Tibial nerve (tissue), 4 donors: ENCODE results near the gene SMAD1. TPM values are rescaled to one million over a fixed set of nuclear protein-coding genes. Genes with fewer than 3 reads are reported as not detected.
A peak's percentile ranks its signal among the peaks of the same experiment; 100 is the strongest.

Experiments
- DNase-seq, 2 donors: peaks; one replicate each; pipeline ENCODE4 v3.0.0-alpha.2; 2019; ENCODE audit warnings: low spot score in 2 of 2
- H3K27ac ChIP-seq, 4 donors: fragments of 200-600 bp; sonication (generic) in 3 of 4; one replicate each; pipeline ENCODE4 v1.5.1; 2017 to 2019; ENCODE audit warnings: mild to moderate bottlenecking in 1 of 4
- H3K27me3 ChIP-seq, 2 donors: fragments of 200-600 bp; sonication (generic) in 1 of 2; one replicate each; pipeline versions ENCODE4 v1.5.1 to v1.6.0; 2017 to 2019
- H3K36me3 ChIP-seq, 3 donors: fragments of 200-600 bp; sonication (generic); one replicate each; pipeline ENCODE4 v1.5.1; 2018 to 2019
- H3K4me1 ChIP-seq, 4 donors: fragments of 200-600 bp; sonication (generic) in 3 of 4; one replicate each; pipeline ENCODE4 v1.5.1; 2017 to 2019
- H3K4me3 ChIP-seq, 4 donors: fragments of 200-600 bp; sonication (generic) in 3 of 4; one replicate each; pipeline ENCODE4 v1.5.1; 2017 to 2019; ENCODE audit warnings: mild to moderate bottlenecking in 1 of 4, moderate library complexity in 1 of 4
- H3K9me3 ChIP-seq, 4 donors: fragments of 200-600 bp; sonication (generic) in 3 of 4; one replicate each; pipeline ENCODE4 v1.5.1; 2017 to 2019
- CTCF ChIP-seq, 5 experiments: fragments of 200-600 bp in 3 of 5; fragments of 450-650 bp in 2 of 5; sonication (generic) in 3 of 5; IDR thresholded peaks; one replicate each; pipeline ENCODE4 v1.5.1; 2016 to 2019; ENCODE audit warnings: antibody characterized with exemption in 5 of 5, mild to moderate bottlenecking in 3 of 5, moderate library complexity in 2 of 5
- EP300 ChIP-seq, 2 donors: sonication (generic); formaldehyde crosslinking; IDR thresholded peaks; one replicate each; pipeline ENCODE4 v1.6.1; 2017; ENCODE audit warnings: antibody characterized with exemption in 2 of 2, mild to moderate bottlenecking in 1 of 2
- POLR2A ChIP-seq, 2 donors: fragments of 450-650 bp; IDR thresholded peaks; one replicate each; pipeline ENCODE4 v1.6.1; 2017; ENCODE audit warnings: antibody characterized with exemption in 2 of 2, mild to moderate bottlenecking in 2 of 2, moderate library complexity in 2 of 2
- WGBS, 2 donors: methylation state at CpG; one replicate each; pipeline ENCODE4 v1.1.5; 2018; 5-methylcytosine and 5-hydroxymethylcytosine counted together
- total RNA-seq, 4 donors: library from RNA; depleted of rRNA; stranded (reverse); fragments of >200 nt; gene quantifications; one replicate each; pipeline ENCODE4 v1.1.0, GENCODE V29; 2016

The SMAD1 gene
- total RNA-seq, 4 donors from 2014 or later = 23.8 to 48.6 (median 34.9) TPM

- peak; percentile 17 to 48 for DNase-seq
- 0 to 1% methylated on average over 39 to 40 of the region's 73 CpGs for WGBS, 2 donors
- H3K27ac ChIP-seq = peak overlapping the region; percentile 90 to 98 (median 96)
- TF ChIP-seq EP300 (IDR thresholded peaks at IDR 0.05) (peak in 1 of 2 donors; percentile 59), CTCF (IDR thresholded peaks at IDR 0.05) (no peak)
- H3K36me3 ChIP-seq = no peaks in the 10 kb centered on the region
- H3K4me1 ChIP-seq = peaks cover 0 to 36% (median 13%) of the 10 kb centered on the region in 4 donors
- no peaks in the 10 kb centered on the region for H3K27me3 ChIP-seq
- H3K9me3 ChIP-seq = no peaks in the 10 kb centered on the region
- H3K4me3 ChIP-seq = peak overlapping the region; percentile 80 to 96 (median 86)
These were observed 770 bp downstream of the SMAD1 start for GRCh38 chr4:145482209-145483037.

- Histone ChIP-seq H3K9me3 (no peaks in the 10 kb centered on the region), H3K4me1 (peaks cover 0 to 40% (median 13%) of the 10 kb centered on the region in 4 donors), H3K4me3 (peak overlapping the region in 3 of 4 donors; percentile 80 to 96 (median 87)), H3K27me3 (no peaks in the 10 kb centered on the region), H3K27ac (peak overlapping the region in 2 of 4 donors; percentile 96 to 98), H3K36me3 (no peaks in the 10 kb centered on the region)
- TF ChIP-seq CTCF (IDR thresholded peaks at IDR 0.05) = no peak
- no peak for TF ChIP-seq POLR2A (IDR thresholded peaks at IDR 0.05)
- no peak for TF ChIP-seq EP300 (IDR thresholded peaks at IDR 0.05)
- DNase-seq = no peak
- 63 to 67% methylated on average over 3 of the region's 3 CpGs for WGBS, 2 donors
These were observed 1.9 kb downstream of the SMAD1 start for GRCh38 chr4:145483514-145483913.

- no peak for TF ChIP-seq CTCF (IDR thresholded peaks at IDR 0.05)
- TF ChIP-seq POLR2A (IDR thresholded peaks at IDR 0.05) = no peak
- no peak for TF ChIP-seq EP300 (IDR thresholded peaks at IDR 0.05)
- H3K36me3 ChIP-seq = no peaks in the 10 kb centered on the region
- no peaks in the 10 kb centered on the region for H3K27me3 ChIP-seq
- 80 to 86% methylated on average over 2 of the region's 2 CpGs for WGBS, 2 donors
- H3K27ac ChIP-seq = peak overlapping the region in 1 of 4 donors; percentile 98
- no peak overlapping the region for H3K4me3 ChIP-seq
- H3K4me1 ChIP-seq = peaks cover 0 to 40% (median 13%) of the 10 kb centered on the region in 4 donors
- DNase-seq = no peak
- no peaks in the 10 kb centered on the region for H3K9me3 ChIP-seq
These were observed 2.7 kb downstream of the SMAD1 start for GRCh38 chr4:145484225-145484846.

GRCh38 chr4:145485120-145485519 lies 3.5 kb downstream of the SMAD1 start:
- H3K4me1 ChIP-seq = peaks cover 0 to 43% (median 13%) of the 10 kb centered on the region in 4 donors
- no peak overlapping the region for H3K27ac ChIP-seq
- WGBS, 2 donors = 95 to 96% methylated on average over 9 of the region's 9 CpGs
- H3K9me3 ChIP-seq = no peaks in the 10 kb centered on the region
- no peaks in the 10 kb centered on the region for H3K27me3 ChIP-seq
- no peak for TF ChIP-seq EP300 (IDR thresholded peaks at IDR 0.05)
- no peak for TF ChIP-seq CTCF (IDR thresholded peaks at IDR 0.05)
- no peak for TF ChIP-seq POLR2A (IDR thresholded peaks at IDR 0.05)
- no peak overlapping the region for H3K4me3 ChIP-seq
- H3K36me3 ChIP-seq = no peaks in the 10 kb centered on the region
- DNase-seq = no peak

- Histone ChIP-seq H3K27ac (no peak overlapping the region), H3K36me3 (no peaks in the 10 kb centered on the region), H3K27me3 (no peaks in the 10 kb centered on the region), H3K9me3 (no peaks in the 10 kb centered on the region), H3K4me1 (peaks cover 0 to 49% (median 13%) of the 10 kb centered on the region in 4 donors), H3K4me3 (no peak overlapping the region)
- TF ChIP-seq CTCF (IDR thresholded peaks at IDR 0.05) = no peak
- TF ChIP-seq POLR2A (IDR thresholded peaks at IDR 0.05) = no peak
- no peak for TF ChIP-seq EP300 (IDR thresholded peaks at IDR 0.05)
- 57 to 74% methylated on average over 3 of the region's 3 CpGs for whole genome bisulfite sequencing, 2 donors
- no peak for DNase-seq
These were observed 5.0 kb downstream of the SMAD1 start for GRCh38 chr4:145486603-145487002.
